ENCODE measurements around the gene AP2A2.

Gene AP2A2

GRCh38 chr11:1044160-1044559 is 118.5 kb downstream of the AP2A2 start:
- no peak for DNase-seq

GRCh38 chr11:1047595-1048156 is 122.0 kb downstream of the AP2A2 start:
- no peak for DNase-seq

- no peak for DNase-seq
Measured at GRCh38 chr11:1048375-1049070, 122.9 kb downstream of the AP2A2 start.

- no peak for DNase-seq
Measured at GRCh38 chr11:1049071-1049405, 123.4 kb downstream of the AP2A2 start.

GRCh38 chr11:1049431-1049891 is 123.8 kb downstream of the AP2A2 start:
- DNase-seq: peak; percentile 43

GRCh38 chr11:1049911-1050580 is 124.4 kb downstream of the AP2A2 start:
- no peak for DNase-seq

GRCh38 chr11:1050581-1051355 is 125.1 kb downstream of the AP2A2 start:
- DNase-seq: peak; percentile 83

GRCh38 chr11:1051356-1052132 is 125.9 kb downstream of the AP2A2 start:
- no peak for DNase-seq

- DNase-seq: no peak
Measured at GRCh38 chr11:1052133-1053011, 126.7 kb downstream of the AP2A2 start.

- DNase-seq: peak; percentile 22
Measured at GRCh38 chr11:1053121-1053901, 127.6 kb downstream of the AP2A2 start.

GRCh38 chr11:1054143-1055108 is 128.8 kb downstream of the AP2A2 start:
- DNase-seq: no peak

GRCh38 chr11:1055109-1055703 is 129.5 kb downstream of the AP2A2 start:
- DNase-seq: no peak

- DNase-seq: no peak
Measured at GRCh38 chr11:1055990-1056771, 130.5 kb downstream of the AP2A2 start.

GRCh38 chr11:1057806-1058205 is 132.1 kb downstream of the AP2A2 start:
- no peak for DNase-seq

GRCh38 chr11:1059759-1060158 is 134.1 kb downstream of the AP2A2 start:
- DNase-seq: no peak

- DNase-seq: no peak
Measured at GRCh38 chr11:1060410-1060809, 134.7 kb downstream of the AP2A2 start.

GRCh38 chr11:1060852-1061616 is 135.4 kb downstream of the AP2A2 start:
- no peak for DNase-seq
